Measurements from ENCODE around the gene WDR64.

Gene WDR64

DNA sequence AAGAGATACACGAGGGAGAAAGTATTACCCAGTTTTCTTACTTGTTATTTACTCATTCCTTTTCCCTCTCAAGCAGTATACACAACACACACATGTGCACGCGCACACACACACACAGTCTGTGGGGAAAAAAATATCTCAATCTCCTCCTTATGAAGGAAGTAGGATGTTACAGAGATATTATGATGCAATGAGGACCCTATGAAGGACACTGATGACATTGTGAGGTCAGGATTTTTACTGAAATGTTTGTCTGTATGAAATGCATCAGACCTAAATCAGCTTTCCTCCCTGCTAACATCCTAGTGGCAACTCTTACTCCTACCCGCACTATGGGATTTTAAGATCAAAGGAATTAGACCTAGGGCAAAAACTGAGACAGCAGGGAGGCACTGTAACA, at the start of gene WDR64:
WDR64 (plus strand) TSS at position 270 of the 400 bp plus-strand sequence. CDS start 204 bp downstream, outside the sequence.
- no peak for DNase-seq

DNA sequence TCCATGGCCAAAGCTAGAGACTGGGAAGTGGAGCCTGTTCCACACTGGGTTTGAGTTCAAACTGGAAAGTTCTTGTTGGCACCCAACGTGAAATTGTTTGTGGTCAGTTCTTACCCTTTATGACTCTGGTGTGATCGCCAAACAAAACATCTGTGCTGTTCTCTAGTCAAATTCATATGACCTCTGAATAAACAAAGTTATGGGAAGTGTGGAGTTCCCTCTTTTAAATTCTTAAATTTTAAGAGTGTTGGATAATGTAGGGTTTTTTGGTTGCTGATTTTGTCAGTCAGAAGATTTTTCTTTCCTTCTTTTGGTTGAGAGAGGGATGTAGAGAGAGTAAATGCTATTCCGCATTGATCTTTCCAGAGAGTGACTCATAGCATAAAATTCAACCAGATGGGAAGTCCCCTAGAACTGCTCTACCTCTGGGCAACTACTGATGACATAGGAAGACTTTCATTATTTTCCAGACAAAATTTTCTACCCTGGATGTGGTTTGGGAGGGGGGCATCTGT, 48.3 kb upstream of the WDR64 start:
- DNase-seq: no peak

DNA sequence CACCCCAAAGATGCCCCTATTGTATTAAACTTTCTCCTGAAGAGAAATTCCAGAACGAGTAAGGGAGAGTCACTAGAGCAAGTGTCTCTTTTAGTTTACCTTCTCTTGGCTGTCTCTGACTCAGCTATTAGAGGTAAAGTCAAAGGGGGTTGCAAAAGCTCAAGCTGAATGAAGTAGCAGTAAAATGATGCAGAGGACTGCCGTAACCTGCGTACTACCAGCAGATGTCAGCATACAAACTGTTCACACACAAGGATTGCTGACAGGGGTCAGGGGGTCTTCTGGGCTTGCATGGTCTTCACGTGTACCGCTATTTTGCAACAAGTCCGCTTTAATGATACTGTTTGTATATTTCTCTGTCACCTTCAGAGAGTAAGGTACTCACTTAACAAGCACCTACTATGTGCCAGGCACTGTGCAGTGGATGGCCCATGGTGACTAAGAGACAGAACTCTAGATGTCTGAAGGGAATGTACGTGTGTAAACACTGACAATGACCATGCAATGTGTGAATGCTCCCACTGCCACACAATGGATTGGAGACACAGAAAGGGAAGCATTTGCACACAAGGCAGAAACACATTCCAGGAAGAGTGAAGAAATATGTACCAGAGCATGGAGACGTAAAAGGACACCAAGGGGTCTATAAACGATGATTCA, 46.8 kb upstream of the WDR64 start:
- DNase-seq: no peak

DNA sequence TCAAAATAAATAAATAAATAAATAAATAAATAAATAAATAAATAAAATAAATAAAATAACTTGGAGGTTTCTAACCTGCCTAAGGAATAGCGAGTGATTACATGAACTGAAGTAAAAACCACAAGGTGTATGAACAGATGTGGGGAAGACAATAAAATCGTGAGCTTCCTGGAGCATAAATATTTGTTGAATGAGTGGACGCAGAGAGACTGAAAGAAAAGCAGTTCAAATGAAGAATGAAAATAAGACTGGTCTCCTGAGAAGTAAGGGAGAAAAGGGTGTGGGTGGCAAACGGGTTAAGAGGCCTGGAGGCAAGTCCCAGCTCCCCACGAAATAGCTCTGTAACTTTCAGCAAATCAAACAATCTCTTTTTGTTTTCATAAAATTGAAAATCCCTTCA, 45.5 kb upstream of the WDR64 start:
- no peak for DNase-seq

DNA sequence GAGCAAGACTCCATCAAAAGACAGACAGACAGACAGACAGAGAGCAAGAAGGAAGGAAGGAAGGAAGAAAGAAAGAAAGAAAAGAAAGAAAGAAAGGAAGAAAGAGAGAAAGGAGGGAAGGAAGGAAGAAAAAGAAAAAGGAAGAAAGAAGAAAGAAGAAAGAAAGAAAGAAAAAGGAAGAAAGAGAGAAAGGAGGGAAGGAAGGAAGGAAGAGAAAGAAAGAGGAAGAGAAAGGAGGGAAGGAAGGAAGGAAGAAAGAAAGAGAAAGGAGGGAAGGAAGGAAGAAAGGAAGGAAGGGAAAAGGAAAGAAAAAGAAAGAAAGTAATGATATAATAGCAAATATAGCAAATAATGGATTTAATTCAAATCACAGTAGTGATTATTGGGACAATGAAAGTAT, 44.6 kb upstream of the WDR64 start:
- no peak for DNase-seq

DNA sequence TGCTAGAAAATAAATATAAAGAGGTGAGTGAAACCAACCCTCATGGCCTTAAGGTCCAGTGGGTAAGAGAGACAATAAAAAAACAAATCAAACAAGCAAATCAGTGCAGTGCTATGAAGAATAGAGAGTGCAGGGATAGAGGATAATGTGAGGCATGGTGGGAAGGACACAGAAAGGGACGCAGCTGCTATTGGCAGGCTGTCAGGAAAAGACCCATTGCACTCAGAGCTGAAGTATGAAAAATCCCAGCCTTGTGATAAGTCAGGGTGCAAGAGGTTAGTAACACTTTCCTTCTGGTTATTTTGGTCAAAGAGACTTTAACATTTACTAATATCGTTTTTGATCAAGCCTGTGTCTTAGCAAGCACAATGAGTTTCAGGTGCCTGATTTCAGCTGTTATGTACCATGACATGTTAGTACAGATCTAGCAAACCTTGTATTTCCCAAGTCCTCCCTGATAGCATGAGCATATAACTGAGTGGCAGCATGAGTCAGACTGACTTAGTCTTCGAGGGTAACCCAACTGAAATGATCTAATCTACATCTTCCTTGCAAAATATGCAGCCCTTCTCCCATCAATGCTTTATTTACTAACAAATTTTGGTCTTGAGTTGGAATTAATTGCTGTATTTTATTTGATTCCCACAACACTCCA, 43.6 kb upstream of the WDR64 start:
- no peak for DNase-seq

DNA sequence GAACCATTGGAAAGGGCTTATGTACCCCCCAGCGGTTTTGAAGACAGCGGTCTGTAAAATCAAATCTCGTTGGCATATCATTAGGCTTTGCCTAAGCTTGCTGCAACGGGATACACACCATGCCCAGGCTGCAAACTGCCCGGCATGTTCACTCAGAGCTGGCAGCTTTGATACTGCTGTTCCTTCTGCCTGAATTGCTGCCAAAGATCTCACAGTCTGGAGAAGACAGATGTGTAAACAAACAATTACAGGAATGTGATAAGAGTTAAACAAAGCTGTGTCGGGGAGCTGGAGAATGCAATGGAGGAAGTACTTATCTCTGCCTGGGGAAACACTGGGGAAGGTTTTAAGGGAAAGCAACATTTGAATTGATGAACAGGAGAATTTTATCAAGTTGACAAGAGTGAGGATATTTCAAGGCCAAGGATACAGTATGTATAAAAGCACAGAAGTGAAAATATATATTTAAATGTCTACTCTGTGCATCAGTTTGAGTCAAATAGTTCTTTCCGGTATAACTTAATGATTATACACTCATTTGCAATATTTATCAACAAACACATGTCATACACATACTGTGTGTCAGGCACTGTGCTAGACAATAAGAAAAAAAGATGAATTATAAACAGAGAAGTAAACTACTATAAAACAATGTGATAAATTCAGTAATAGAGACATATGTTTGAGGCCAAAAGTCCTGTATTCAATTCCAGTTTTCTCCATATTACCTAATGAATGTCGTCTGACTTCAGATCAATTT, 41.8 kb upstream of the WDR64 start:
- peak; percentile 31 for DNase-seq

DNA sequence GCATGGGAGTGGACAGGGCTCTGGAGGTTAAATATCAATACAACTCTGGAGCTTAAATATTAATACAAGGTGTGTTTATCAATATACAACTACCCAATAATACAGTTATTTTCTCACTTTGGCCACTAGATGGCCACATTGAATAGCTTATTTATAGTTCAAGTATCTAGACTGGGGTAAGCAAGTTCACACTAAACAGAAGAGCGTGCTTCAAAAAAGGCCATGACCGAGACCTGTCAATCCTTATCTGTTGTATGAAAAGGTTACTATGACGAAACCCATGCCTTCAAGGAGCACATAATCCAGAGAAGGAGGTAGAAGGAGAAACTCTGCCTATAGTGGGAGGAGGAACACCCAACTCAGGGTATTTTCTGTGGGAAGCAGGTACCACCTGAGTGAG, 41.0 kb upstream of the WDR64 start:
- peak; percentile 38 for DNase-seq

DNA sequence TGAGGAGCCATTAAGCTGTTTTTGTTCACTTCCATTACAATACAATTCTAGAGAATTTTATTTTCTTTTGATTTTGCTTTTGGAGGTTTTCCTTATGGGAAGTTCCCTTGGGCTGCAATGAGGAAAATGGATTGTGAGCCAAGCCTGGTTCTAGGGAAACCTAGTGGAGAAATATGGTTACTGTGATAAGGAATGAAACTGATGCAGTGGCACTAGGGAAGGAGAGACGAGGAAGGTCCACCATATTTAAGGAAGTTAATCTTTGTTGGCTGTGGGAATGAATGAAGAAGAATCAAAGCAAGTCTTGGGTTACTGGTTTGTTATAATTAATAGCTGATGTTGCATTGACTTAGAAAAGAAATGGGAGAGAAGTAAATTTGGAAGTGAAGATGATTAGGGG, 40.3 kb upstream of the WDR64 start:
- no peak for DNase-seq

DNA sequence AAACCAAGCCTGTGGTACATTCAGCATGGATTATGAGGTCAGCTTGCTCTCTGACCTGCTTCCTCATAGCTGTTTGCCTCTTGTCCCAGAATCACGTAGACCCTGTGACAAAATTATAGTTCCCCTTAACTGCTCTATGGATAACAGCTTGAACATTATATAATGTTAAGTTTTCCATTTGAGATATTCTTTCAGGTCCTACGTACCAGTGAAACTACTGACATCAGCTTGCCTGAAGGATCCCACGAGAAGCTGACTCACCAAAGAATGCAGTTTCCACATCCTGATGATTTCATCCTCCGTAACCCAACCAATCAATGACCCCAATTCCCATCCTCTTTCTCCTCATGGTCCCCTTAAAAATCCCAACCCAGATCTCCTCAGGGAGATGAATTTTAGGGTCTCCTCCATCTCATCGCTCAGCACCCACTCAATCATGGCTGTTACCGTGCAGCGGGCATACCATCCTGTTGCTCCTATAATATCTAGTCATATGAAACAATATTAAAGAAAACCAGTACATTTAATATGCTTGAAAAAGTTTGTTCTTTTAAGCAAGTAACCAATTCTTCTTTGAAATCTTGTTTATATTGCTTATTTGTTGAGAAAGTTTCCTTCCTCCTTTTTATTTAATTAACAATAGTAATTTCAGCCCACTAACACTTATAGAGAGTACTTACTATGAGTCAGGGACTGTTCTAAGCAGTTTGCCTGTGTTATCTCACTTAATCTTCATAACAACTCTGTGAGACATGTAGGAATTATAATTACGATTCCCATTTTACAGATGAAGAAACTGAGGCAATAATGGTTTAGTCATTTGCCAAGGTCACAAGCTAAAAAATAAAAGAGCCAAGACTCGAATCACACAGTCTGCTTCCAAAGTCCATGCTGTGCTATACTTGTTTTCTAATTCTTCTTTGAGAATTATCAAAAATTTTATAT, 39.3 kb upstream of the WDR64 start:
- no peak for DNase-seq

DNA sequence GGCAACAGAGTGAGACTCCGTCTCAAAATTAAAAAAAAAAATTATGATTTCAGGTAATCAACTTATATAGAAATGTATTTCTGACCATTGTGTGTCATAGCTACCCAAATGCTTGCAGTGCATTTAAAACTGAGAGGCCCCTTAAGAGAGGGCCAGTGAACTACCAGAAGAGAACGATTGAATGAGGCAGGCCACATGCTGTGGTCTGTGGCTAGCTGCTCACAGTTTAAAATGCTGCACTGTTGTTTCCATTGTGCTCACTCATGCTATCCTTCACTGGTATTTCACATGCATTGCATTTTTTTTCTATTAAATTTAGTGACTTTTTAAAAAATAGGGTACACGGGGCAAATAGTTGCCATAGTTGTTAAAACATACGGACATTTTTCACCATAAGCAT, 37.9 kb upstream of the WDR64 start:
- DNase-seq: no peak

DNA sequence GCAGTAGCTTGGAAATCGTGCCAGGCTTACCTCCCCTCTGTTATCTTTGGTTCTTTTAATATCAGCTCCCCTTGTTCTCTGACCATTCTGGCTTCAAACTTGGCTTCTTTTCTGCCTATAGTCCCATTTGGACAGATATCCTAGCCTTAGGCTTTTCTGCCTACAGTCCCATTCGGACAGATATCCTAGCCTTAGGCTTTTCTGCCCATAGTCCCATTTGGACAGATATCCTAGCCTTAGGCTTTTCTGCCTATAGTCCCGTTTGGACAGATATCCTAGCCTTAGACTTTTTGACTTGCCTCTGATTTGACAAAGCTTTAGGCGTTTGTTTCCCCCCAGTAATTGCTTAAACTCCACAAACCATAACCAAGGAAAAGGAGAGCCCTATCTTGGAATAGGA, 37.5 kb upstream of the WDR64 start:
- DNase-seq: no peak

DNA sequence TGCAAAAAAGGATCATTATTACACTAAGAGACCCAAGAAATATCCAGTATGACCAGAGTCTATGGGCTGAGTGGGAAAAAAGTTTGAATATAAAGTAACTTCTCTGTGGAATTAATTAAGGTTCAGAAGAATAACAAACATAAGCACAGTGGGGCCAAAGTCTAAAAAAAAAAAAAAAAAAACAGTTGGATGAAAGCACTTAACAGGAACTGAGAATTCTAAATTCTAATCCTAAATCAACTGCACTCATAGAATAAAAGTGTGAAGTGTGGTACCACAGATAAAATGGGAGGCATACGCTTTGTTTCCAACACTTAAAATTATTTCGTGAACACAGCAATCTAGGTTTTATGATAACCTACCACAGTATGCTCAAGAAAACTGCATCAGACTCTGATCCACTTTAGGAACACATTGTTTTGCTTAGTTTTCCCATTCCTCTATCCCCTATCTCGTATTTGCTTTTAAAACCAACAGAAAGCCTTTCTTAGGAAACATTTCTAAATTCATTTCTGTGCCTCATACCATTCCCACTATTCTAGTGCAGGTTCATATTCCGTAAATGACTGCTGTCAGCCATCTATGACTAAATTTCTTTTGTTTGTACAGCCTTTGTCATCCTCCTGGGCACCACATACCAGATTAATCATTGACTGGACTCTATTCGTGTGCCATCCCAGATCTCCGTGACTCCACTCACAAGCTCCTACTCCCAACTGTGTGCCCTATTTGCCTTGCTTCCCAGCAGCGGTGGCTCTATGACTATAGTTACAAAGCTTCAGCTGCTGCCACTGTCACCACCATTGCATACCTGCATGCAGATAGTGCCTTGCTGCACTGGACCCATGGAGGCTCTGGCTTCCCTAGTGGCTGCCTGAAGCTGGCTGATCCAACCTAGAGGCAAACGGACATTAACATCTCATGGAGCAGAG, 36.8 kb upstream of the WDR64 start:
- DNase-seq: no peak

DNA sequence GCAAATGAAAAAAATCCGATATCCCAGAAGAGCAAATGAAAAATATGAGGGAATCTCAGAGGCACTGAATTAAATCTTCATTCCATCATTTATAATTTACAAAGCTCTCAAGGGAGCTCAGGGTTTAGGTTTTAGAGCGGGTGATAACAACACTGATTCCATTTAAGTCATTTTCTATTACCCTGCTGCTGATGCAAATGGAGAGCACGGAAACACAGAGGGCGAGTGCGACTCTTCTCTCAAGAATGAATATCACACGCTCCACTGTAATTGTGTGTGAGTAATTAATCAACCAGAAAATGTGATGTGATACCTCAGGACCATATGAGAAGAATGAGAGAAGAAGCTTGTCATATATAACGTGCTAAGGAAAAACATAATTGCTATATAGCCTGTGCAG, 34.7 kb upstream of the WDR64 start:
- no peak for DNase-seq

DNA sequence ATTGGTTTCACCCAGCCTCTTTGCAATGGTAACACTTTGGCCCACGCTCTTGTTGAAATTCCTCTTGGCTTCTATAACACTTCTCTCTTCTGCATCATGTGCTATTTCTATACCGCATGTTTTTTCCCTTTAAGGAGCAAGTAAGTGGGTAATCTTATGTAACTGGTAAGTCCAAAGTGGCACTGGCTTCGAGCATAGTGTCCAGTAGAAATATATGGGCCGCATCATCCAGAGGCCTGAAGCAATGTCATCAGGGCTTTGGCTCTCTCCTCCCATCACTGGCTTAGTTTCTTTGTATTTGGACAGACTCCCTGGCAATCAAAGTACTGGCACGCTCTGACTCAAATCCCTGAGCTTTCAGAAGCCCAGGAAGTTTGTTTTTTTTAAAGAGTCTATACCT, 29.4 kb upstream of the WDR64 start:
- DNase-seq: no peak

DNA sequence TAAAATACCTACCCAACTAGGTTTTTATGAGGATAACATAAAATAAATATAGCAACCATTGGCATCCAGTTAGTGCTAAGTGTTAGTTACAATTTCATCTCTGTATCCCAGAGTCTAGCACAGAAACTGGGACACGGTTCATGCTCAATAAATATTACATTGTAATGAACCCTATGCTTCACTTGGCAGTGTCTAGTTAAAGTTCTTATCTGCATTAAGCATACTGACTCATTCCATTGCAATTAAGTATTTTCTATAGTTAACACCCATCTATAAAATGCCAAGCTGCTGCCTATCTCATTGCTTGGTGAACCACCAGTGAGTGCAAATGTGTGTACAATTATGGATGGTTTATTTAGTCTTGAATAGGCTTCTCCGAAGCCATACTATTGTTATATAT, 27.1 kb upstream of the WDR64 start:
- no peak for DNase-seq

DNA sequence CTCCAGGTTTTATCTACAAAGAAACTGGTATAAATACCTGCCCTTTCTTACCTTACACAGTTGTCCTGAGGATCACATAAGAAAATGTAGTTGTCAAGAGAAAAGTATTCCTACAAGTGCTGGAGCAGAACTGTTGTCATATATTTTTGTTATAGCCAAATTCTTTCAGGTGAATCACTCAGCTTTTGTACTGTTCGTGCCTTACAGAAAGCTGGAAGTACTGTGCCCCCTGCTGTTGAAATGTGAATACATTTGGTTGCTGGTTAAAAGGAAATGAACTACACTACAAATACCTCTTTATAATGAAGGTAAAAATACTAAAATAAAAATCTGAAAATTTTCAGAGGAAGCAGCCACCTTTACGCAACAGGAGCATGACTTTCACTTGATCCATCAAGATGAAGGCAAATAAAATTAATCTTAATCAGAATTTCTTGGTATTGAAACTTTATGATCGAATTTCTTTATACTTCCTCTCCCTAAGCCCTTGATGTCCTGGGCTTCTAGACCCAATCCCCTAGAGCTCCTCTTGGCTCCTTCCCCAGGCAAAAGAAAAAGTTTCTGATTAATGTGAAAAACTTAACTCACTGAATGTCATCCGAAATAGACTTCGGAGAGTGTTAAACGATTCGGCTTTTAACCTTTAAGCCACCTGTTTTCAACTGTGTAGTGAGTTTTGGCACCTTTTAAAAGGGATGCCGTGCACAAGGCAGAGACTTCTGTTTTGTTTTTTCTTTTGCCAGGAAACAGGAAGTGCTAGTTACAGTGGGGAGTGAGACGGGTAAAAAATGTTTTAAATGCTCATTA, 24.4 kb upstream of the WDR64 start:
- DNase-seq: no peak

DNA sequence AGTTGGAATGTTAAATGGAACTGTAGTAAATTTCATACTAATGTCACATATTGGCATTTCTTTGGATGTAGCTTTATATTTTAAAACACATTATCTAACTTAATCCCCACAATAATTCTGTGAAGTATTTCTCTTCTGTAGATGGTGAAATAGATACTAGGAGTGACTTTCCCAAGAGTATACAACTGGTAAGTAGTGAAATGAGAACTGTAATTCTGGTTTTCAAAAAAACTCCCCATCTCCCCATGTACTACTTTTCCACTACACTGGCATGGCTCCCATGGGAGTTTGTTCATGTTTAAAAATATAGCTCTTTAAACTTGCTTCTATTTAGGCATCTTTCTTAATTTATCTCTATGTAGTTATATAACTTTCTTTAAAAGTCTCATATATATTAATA, 22.1 kb upstream of the WDR64 start:
- no peak for DNase-seq

DNA sequence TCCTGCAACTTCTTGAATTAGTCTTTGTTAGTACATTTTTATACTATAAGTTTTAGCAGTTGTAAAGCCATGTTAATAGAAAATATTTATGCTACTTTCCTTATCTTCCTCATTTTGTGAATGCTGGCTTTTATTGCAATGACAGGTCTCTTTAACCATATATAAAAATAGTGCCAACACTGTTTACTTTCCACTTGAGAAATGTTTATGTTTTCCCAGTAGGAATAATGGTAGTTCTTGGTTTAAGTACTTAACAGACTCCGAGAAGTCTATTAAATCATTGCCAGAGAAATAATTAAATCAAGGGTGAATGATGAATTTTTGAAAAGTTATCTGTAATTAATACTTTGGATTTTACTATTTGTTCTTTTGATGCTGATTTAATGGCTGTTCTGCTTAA, 21.6 kb upstream of the WDR64 start:
- DNase-seq: no peak

DNA sequence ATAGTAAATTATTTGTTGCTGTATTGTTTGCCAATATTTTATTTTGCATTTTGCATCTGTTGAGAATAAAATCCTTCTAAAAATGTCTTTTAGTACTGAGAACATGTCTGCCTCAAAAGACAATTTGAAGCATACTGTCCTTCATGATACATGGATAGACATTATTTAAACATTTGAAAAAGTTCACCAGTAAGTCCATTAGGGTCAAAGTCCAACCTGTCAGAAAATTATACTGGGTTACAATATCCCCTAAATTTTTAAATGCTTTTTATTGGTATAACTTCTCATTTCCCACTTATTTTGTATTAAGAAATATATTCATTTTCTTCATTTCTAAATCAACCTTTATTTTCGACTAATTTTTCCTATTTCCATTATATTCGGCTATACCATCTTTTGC, 21.2 kb upstream of the WDR64 start:
- no peak for DNase-seq

DNA sequence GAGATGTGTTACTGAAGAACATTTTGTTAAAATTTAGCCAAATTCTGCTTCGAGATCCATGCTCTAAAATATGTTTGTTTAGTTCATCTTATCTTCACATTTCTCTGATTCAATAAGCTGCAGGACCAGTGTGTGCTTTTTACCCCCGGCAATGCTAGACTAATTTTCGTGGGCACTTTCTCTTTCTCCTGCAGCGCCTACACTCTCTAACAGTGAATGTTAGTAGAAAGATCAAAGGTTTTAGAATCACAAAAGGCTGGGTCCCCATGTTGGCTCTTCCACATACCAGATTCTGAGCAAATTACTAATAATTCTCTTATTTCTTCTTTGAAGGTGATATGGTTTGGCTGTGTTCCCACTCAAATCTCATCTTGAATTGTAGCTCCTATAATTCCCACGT, 20.4 kb upstream of the WDR64 start:
- no peak for DNase-seq

Data from NCI-H2107 (cell line).